NCI-H1417 treated with DMSO at 0.1 percent for 48 hours (cell line): ENCODE results near the gene SHCBP1L.

Experiments
- DNase-seq: peaks from one replicate; lab custom pipeline; 2025; lab: John Stamatoyannopoulos, UW

The SHCBP1L gene

DNA sequence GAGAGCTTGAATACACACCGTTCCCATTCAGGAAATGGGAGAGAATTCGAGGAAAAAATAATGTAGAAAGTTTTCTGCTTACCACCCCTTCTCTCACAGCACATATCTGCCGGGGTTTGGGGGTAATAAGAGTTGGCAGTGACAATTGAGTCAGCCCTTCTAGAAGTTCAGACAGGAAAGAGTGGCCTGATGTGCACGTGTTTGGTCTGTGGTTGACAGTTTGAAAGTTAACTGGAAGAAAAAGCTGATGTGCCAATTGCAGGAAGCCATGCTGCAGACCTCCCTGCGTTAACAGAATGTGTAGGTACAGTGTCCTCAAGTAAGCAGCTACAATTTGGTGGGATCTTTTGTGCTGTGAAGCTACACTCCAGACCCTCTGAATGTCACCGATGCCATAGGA, 63.0 kb downstream of the SHCBP1L start:
- DNase-seq, result no peak

- no peak for DNase-seq
Observed at GRCh38 chr1:182888736-182889531, 64.0 kb downstream of the SHCBP1L start.

GRCh38 chr1:182886985-182887384, 66.0 kb downstream of the SHCBP1L start:
- DNase-seq, result no peak

- no peak for DNase-seq
Observed at GRCh38 chr1:182885591-182885990, 67.4 kb downstream of the SHCBP1L start.

DNA sequence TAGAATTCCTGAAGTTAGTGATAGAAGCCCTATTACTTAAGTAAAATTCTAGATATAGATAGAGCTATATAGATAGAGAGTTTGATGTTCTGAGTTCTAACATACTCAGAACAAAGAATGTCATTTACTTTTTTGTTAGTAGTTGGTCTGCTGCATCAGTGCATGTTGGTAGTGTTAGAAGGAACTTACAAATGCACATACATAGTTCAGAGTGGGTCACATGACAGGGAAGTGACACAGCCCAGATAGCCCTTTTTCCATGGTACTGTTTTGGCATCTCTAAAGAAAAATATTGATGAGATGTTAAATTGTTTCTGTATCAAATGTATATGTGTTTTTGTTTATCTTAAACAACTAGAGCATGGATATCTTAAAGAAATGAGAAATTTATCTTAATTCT, 68.1 kb downstream of the SHCBP1L start:
- no peak for DNase-seq

DNA sequence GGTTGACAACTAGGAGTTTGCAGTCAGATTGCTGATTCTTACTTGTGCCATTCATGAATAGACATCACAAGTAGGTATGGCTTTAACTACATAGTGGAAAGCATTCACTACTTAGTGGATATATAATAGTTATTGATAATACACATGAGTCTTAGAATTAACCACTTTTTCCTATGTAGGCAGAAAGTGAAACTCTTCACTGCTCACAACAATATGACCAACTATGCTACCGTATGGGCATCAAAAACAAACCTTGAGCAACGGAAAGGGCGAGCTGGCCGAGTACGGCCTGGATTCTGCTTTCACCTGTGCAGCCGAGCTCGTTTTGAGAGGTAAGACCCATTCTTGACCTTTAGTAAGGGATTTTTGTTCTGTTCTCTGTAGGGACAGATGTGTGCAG, 75.1 kb downstream of the SHCBP1L start:
- DNase-seq, result no peak

DNA sequence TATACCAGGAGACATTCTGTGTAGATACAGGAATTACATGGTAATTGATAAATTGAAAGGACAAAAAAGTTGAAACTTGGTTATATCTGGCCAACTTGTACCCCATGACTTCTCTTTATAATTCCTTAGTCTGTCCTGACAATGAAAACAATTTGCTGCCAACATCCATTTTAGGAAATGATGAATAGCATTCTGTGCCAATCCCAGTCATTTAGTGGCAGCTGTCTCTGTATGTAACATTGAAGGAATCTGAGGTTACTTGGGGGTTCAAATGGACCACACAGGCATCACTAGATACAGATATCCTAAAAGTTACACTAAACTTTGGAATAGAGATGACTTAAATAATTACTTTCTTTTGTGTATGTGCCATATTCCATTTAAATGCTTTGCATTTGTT, 75.6 kb downstream of the SHCBP1L start:
- DNase-seq, result no peak

- DNase-seq, result no peak
Observed at GRCh38 chr1:182875889-182876288, 77.1 kb downstream of the SHCBP1L start.

DNA sequence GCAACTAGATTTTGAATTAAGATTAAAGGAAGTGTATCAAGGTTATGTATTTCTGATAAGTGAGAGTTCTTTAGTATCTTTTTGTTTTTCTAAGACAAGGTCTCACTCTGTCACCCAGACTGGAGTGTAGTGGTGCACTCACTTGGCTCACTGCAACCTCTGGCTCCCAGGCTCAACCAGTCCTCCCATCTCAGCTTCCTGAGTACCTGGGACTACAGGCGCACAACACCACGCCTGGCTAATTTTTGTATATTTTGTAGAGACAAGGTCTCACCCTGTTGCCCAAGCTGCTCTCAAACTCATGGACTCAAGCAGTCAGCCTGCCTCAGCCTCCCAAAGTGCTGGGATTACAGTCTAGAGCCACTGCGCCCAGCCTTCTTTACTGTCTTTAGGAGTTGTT, 80.1 kb downstream of the SHCBP1L start:
- DNase-seq, result no peak

GRCh38 chr1:182869241-182869666, 83.7 kb downstream of the SHCBP1L start:
- DNase-seq, result no peak

DNA sequence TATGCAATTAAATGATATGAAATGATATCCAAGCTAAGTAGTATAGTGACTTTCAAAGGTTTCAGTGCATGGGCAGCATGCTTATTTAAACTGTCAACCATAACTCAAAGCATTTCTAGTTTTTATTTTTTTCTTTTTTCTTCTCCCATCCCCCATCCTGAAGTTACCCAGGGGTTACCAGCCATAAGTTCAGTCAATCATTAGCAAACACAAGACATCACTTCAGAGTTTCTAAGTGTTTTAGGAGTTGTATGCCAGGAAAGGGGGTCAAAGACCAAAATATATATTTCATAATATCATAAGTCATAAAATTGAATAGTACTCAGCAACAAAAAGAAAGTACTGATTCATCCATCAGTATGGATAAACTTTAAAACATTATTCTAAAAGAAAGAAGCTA, 85.1 kb downstream of the SHCBP1L start:
- no peak for DNase-seq

DNA sequence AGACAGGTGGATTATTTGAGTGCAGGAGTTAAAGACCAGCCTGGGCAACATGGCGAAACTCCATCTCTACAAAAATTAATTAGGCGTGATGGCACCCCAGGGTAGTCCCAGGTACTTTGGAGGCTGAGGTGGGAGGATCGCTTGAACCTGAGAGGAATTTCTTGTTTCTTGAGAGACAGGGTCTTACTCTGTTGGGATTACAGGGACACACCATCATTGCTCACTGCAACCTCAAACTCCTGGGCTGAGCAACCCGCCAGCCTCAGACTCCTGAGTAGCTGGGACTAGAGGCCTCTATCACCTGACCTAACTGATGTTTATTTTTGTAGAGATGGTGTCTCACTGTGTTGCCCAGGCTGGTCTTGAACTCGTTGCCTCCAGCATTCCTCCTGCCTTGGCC, 89.0 kb downstream of the SHCBP1L start:
- no peak for DNase-seq

DNA sequence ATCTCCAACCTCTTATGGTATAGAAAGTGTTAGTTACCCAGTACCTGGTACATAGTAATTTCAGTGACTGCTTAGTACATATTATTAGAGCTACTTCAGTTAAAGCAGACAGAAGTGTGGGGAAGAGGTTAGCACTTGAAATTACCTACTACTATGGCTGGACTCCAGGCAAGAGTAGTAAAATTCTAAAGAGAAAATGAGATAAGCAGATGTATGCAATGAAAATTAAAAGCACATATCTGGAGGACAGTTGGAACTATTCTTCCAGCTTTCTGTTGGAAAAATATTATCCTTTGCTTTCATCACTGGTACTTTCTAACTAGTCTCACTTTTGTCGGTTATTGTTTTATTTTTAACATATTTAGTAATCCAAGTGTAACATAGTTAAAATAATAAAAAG, 90.1 kb downstream of the SHCBP1L start:
- no peak for DNase-seq

GRCh38 chr1:182861994-182862393, 91.0 kb downstream of the SHCBP1L start:
- no peak for DNase-seq

- no peak for DNase-seq
Observed at GRCh38 chr1:182860658-182861057, 92.3 kb downstream of the SHCBP1L start.

DNA sequence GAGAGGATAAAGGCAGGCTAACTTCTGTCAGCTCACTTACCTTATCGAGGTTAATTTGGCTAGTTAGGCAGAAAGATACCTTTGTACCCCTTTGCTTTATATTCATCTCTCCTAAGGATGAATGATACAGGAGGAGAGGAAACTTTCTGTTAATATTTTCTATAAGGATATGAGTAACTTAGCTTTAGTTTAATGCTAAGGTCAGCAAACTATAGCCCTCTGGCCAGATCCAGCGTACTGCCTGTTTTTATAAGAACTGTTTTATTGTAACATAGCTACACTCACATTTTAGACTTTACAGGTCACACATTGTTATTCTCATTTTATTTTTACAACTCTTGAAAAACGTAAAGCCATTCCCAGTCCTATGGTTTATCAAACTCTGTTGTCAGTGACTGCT, 95.8 kb downstream of the SHCBP1L start:
- DNase-seq, result no peak

DNA sequence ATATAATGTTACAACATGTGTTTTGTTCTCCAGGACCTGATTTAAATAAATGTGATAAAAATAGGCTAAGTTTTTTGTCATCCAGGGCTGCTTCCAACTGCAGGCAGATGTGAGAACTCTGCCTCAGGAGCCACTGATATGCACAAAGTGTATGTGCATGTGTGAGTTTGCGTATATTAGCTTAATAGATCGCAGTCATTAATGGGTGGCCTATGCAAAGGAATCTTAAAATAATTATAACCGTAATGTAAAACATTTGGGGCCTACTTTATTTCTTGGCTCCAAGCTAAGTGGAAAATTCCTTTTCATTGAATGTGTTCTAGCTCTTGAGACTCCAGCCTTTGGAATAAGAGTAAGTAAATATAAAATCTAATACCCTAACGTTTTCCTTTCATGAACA, 97.1 kb downstream of the SHCBP1L start:
- no peak for DNase-seq

- no peak for DNase-seq
Observed at GRCh38 chr1:182851825-182852224, 101.1 kb downstream of the SHCBP1L start.

DNA sequence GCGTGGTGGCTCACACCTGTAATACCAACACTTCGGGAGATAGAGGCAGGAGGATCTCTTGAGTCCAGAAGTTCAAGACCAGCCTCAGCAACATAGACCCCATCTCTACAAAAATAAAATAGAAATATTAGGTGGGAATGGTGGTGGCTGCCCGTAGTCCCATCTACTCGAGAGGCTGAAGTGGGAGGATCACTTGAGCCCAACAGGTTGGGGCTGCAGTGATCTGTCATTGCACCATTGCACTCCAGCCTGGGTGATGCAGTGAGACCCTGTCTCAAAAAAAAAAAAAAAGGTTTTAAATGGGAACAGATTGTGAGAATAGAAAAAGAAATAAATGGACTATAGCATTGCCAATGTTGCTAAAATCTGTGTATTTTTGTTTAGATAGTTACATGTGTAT, 102.6 kb downstream of the SHCBP1L start:
- no peak for DNase-seq
